AG09309 (cell line): ENCODE results near the gene CFAP68.

Experiments used
- DNase-seq: peaks from one replicate; pipeline ENCODE4 v3.0.0-alpha.2; 2010; ENCODE audit warnings: low read depth
- H3K4me3 ChIP-seq: 2 replicates; pipeline ENCODE4 v1.5.1; 2011; ENCODE audit warnings: mild to moderate bottlenecking, low read depth, low read length, moderate library complexity; ENCODE audit not compliant: control insufficient read depth
- TF ChIP-seq, protein P1 (sequence below): IDR thresholded peaks from 2 replicates; pipeline ENCODE4 v1.5.1; 2011; ENCODE audit warnings: mild to moderate bottlenecking, low read depth, low read length, inconsistent platforms; ENCODE audit not compliant: insufficient read depth, control insufficient read depth; ENCODE audit errors: missing control alignments

Gene CFAP68

DNA sequence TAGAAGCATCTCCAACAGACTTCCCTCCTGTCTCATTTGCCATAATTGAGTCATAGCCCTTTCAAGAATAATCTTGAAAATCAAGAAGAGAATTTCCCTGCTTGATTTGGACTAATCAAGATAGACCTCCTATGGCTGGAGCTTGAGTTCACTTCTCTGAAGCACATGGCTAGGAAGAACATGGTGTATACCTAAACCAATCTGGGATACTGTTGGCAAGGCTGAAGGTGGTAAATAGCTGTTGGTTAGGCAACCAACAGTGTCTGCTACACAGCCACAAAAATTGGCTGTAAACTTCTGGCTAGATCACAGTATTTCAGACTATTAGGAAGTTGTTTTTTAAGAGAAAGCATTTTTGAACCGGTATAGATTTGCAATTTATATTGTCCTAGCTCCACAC lies 27.3 kb downstream of the CFAP68 start:
- DNase-seq: no peak
- TF ChIP-seq, protein P1, sequence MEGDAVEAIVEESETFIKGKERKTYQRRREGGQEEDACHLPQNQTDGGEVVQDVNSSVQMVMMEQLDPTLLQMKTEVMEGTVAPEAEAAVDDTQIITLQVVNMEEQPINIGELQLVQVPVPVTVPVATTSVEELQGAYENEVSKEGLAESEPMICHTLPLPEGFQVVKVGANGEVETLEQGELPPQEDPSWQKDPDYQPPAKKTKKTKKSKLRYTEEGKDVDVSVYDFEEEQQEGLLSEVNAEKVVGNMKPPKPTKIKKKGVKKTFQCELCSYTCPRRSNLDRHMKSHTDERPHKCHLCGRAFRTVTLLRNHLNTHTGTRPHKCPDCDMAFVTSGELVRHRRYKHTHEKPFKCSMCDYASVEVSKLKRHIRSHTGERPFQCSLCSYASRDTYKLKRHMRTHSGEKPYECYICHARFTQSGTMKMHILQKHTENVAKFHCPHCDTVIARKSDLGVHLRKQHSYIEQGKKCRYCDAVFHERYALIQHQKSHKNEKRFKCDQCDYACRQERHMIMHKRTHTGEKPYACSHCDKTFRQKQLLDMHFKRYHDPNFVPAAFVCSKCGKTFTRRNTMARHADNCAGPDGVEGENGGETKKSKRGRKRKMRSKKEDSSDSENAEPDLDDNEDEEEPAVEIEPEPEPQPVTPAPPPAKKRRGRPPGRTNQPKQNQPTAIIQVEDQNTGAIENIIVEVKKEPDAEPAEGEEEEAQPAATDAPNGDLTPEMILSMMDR: no peak
- no peak overlapping the region for H3K4me3 ChIP-seq

DNA sequence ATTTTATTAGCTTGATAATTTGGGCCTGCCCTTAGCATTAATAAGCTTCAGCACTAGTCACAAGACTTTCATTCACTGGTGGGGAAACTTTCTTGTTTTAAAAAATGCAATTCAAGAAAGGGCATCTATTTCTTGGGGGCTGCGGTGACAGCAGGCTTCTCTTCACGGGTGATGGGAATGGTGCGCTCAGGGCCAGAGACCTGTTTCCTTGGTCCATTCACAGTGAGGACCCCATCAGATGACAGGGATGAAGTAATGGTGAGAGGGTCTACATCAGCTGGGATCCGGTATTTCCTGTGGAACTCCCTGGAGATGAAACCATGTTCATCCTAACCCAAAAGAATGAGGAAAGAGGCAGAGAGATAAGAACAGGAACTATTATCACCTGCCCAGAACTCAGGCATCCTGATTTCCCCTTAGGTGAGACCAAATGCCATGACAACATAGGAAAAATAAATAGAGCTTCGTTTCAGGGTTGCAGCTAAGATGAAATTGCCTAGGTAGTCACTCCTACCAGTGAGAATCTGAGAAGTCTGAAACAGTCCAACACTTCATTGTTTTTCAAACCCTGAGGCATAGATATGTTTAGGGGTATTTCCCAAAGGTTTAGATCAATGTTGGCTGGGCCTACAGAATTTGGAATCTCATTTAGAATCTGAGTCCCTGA lies 29.4 kb downstream of the CFAP68 start:
- TF ChIP-seq, protein P1: no peak
- H3K4me3 ChIP-seq: no peak overlapping the region

DNA sequence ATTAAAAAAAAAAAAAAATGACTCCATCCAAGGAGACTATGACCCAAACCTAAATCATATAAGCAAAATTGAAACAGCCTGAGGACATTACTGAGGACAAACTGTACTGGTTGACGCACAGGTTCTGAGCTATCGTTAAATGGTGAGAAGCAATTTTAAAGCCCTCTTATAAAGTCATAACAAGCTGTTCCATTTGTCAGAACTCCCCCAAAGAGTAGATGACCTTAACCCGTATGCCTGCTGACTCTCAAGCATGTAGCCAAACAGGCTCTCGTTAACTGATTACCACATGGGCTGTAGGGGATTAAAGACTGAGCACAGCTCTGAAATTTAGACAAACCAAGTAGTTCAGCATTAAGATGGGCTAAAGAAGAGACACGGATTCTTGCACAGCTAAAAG lies 30.0 kb downstream of the CFAP68 start:
- TF ChIP-seq, protein P1: no peak
- no peak for DNase-seq
- H3K4me3 ChIP-seq: no peak overlapping the region

More for the DNA sequence above, 29.4 kb downstream of the CFAP68 start:
- DNase-seq: no peak

DNA sequence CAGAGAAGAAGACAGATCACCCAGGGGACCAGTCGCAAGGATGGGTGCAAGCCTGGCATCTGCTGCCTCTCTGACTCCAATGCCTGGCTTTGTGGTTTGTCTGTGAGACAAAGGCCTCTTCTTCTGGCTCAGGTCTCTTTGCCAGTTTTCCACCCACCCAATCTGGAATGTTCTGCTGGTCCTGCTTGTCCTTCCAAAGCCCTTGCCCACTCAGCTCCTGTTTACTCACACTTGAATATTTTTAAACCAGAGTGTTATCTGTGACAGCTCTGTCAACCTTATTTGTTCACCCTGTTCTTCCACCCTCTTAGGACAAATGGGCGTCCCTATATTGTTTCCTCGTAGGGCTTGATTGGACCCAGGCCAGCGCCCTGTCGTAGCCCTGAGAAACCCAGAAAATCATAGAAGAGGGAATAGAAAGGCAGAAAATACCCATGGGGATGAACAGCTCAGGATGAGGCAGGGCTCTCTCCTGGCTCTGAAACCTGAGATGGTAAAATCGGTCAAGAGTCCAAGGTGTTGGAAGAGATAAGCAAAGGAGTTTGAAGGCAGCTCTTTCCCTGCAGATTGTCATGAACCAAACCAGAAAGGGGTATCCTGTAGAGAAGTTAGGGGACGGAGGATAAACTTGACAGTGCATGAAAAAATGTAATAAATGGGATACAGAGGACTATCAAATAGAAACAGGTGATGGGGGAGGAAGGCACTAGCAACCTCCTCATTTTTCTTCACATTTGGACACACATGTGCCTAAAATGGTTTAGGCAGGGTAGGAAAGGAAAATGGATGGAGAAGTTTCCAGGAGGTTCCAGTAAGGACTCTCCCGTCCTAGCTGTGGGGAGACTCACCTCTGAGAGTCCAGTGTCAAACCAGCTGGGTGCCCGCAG lies 31.6 kb downstream of the CFAP68 start:
- no peak for DNase-seq
- H3K4me3 ChIP-seq: no peak overlapping the region
- TF ChIP-seq, protein P1: no peak

DNA sequence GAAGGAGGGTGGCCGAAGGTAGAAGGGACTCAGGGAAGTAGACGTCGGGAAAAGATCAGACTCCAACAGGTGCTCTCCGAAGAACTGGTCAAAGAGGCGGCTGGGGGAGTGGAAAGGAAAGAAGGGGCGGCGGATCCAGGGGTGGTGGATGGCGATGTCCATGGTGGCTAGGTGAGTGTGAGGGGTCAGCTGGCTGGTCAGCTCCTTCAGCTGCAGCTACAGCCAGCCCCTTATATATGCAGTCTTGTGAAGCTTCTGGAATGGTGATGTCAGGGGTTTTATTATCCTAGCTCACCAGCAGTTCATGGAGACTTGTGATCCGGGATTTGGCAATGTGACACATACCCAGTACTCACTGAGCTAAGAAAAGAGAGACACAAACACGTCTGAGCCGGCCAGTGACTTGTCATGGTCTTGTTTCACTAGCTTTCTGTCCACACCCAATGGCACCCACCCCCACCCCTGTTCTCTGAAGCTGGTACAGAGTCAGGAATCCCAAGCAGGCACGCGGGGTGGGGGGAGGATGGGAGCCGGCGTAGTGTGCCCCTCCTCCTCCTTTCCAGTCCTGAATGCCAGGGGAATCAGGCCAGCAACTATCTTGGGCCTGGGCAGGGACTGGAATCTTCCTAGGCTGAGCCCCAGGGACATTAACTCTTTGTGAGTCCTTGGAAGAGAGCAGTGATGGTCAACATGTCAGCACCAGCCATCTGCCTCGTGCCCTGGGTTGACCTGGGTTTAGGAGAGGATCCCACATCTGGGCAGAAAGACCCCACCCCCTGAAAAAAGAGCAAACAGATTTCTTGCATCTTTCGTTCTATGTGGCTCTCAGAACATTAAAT lies 32.4 kb downstream of the CFAP68 start, which contains the start of gene CRYAB:
TSS of gene CRYAB (minus strand) at position 208 of the 839 bp plus-strand sequence. CDS start at position 162, 46 bp downstream.
- DNase-seq: peak; percentile 87
- H3K4me3 ChIP-seq: peak within 1 kb of the TSS; percentile 38
- TF ChIP-seq, protein P1: no peak

DNA sequence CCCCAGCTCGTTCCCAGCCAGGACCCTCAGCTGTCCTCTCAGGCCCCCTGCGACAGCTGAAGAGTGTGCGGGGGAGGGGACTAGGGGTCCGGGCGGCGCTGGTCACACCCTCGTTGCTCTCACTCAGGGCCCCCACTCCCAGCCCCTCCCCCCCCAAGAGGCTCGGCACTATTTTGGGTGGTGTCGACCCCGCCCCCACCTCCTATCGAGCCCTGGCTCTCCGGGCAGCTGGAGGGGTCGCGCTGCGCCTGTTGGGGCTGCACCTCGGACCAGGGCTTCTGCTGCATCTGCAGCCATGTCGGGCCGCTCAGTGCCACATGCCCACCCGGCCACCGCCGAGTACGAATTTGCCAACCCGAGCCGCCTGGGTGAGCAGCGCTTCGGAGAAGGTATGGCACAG lies 33.2 kb downstream of the CFAP68 start, which contains the start of gene HSPB2:
TSS of gene HSPB2 (plus strand) at position 200 of the 400 bp plus-strand sequence. CDS start at position 296, 96 bp downstream.
- DNase-seq: no peak
- peak within 1 kb of the TSS; percentile 38 for H3K4me3 ChIP-seq
- TF ChIP-seq, protein P1: no peak
